HCT116 (cell line): ENCODE data around the gene SORT1.

Source experiments
- CTCF ChIP-seq, 3 experiments: fragments of 200-600 bp in 1 of 3; sonication (generic) in 1 of 3; IDR thresholded peaks in 2 of 3; conservative IDR thresholded peaks in 1 of 3; 2 replicates each; pipeline ENCODE4 v1.5.1; 2012 to 2017; ENCODE audit warnings: low read depth in 2 of 3, low read length in 2 of 3, antibody characterized with exemption in 1 of 3, borderline replicate concordance in 1 of 3, control low read depth in 1 of 3, mild to moderate bottlenecking in 1 of 3, mixed read lengths in 1 of 3, mixed run types in 1 of 3, moderate library complexity in 1 of 3; ENCODE audit not compliant: insufficient read depth in 1 of 3
- EGR1 ChIP-seq: IDR thresholded peaks from 2 replicates; pipeline ENCODE4 v1.6.1; 2012; ENCODE audit warnings: low read depth
- EZH2 ChIP-seq: fragments of 200-600 bp; sonication (generic); IDR thresholded peaks from 2 replicates; pipeline ENCODE4 v1.6.1; 2017; ENCODE audit warnings: antibody characterized with exemption, mixed run types
- POLR2A ChIP-seq: IDR thresholded peaks from 2 replicates; pipeline ENCODE4 v1.7.0; 2011; ENCODE audit warnings: borderline replicate concordance; ENCODE audit not compliant: insufficient read depth, insufficient read length; ENCODE audit errors: extremely low read depth
- POLR2AphosphoS5 ChIP-seq: IDR thresholded peaks from 2 replicates; pipeline ENCODE4 v1.6.1; 2011; ENCODE audit warnings: mild to moderate bottlenecking, low read depth, low read length, moderate library complexity
- RAD21 ChIP-seq: IDR thresholded peaks from 2 replicates; pipeline ENCODE4 v1.6.1; 2012; ENCODE audit warnings: low read depth, mild to moderate bottlenecking
- SIN3A ChIP-seq: IDR thresholded peaks from 2 replicates; pipeline ENCODE4 v1.6.1; 2012; ENCODE audit warnings: low read depth
- SP1 ChIP-seq: IDR thresholded peaks from 2 replicates; pipeline ENCODE4 v1.6.1; 2012; ENCODE audit warnings: low read depth
- YY1 ChIP-seq: IDR thresholded peaks from 2 replicates; pipeline ENCODE4 v1.6.1; 2011; ENCODE audit warnings: low read length, low read depth, moderate library complexity, mild to moderate bottlenecking; ENCODE audit not compliant: insufficient replicate concordance; ENCODE audit errors: extremely low read depth

DNA sequence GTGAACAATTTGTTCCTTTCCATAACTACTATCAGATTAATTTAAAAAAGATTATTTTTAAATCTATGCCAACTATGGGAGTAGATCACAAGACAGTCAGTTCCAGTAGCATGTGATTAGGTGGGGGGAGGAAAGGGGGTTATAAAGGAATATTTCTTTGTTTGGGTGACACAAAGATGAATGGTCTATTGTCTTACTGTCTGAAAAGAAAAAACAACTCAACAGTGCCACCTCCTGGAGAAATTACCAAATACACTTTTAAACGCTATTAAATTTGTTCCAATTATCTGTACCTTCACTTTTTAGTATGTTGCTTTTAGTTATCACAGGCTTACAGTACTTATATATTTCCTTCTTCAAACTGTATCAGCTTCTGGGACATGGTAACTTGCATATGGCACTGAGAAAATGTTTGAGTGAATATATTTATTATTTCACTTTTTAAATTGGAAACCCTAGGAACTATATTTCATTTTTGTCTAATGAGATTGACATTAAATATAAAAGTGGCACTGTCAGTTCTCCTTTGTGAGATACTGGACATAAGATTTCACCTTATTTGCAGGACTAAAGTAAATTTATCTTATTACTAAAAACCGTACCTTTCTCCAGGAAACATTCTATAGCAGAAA is 1.7 kb upstream of the SORT1 start:
- TF ChIP-seq EGR1 (no peak), CTCF (IDR thresholded peaks at IDR 0.05 in 2 of 3, conservative IDR thresholded peaks at IDR 0.05 in 1 of 3; ENCODE audit: borderline replicate concordance in 1 of 3, insufficient read depth in 1 of 3, low read depth in 2 of 3, low read length in 2 of 3) (peak; percentile 27 to 76 (median 72); a peak in 5 of 6 replicates), YY1 (no peak), POLR2AphosphoS5 (no peak), POLR2A (no peak), EZH2 (no peak), RAD21 (peak; percentile 83), SIN3A (no peak), SP1 (no peak)
